WTC11 (cell line): ENCODE data around the gene INVS. TPM values are rescaled to one million over a fixed set of nuclear protein-coding genes. Genes with fewer than 3 reads are reported as not detected.

Experiments used
- ELF4 ChIP-seq: sonication (generic); formaldehyde crosslinking; IDR thresholded peaks from 2 replicates; pipeline ENCODE4 v1.8.1; 2022; ENCODE audit warnings: low read depth, mild to moderate bottlenecking, moderate library complexity, missing genetic modification reagents
- ZNF138 ChIP-seq: sonication (generic); formaldehyde crosslinking; conservative IDR thresholded peaks from 2 replicates; pipeline ENCODE4 v1.8.1; 2022; ENCODE audit warnings: mild to moderate bottlenecking, moderate library complexity, missing genetic modification reagents
- total RNA-seq: library from RNA; stranded (reverse); gene quantifications from 3 replicates; pipeline ENCODE4 v1.2.3, GENCODE V29; 2021
- TF ChIP-seq, protein P1 (sequence below): sonication (generic); formaldehyde crosslinking; IDR thresholded peaks from 2 replicates; pipeline ENCODE4 v1.8.0; 2023; ENCODE audit warnings: missing genetic modification reagents, mild to moderate bottlenecking, borderline replicate concordance

INVS gene
- total RNA-seq, 1 experiment from 2014 or later, result 8.1 TPM

DNA sequence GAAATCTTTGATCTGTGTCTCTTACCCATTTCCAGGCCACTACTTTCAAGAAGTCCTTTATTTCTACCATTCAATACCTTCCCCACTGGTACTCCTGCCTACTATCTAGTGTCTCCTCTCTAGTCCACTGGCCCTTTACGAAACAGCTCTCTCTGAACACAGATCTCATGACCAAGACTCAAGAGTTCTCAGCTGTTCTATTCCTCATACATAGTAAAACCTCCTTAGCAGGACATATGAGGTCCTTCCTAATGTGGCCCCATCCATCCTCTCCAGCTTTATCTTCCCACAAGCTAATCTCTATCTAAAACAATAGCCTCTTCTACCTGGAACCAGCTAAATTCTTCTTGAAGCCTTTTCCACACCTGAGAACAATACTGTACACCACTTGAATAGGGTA lies 251.1 kb downstream of the INVS start (continued):
- TF ChIP-seq, protein P1, sequence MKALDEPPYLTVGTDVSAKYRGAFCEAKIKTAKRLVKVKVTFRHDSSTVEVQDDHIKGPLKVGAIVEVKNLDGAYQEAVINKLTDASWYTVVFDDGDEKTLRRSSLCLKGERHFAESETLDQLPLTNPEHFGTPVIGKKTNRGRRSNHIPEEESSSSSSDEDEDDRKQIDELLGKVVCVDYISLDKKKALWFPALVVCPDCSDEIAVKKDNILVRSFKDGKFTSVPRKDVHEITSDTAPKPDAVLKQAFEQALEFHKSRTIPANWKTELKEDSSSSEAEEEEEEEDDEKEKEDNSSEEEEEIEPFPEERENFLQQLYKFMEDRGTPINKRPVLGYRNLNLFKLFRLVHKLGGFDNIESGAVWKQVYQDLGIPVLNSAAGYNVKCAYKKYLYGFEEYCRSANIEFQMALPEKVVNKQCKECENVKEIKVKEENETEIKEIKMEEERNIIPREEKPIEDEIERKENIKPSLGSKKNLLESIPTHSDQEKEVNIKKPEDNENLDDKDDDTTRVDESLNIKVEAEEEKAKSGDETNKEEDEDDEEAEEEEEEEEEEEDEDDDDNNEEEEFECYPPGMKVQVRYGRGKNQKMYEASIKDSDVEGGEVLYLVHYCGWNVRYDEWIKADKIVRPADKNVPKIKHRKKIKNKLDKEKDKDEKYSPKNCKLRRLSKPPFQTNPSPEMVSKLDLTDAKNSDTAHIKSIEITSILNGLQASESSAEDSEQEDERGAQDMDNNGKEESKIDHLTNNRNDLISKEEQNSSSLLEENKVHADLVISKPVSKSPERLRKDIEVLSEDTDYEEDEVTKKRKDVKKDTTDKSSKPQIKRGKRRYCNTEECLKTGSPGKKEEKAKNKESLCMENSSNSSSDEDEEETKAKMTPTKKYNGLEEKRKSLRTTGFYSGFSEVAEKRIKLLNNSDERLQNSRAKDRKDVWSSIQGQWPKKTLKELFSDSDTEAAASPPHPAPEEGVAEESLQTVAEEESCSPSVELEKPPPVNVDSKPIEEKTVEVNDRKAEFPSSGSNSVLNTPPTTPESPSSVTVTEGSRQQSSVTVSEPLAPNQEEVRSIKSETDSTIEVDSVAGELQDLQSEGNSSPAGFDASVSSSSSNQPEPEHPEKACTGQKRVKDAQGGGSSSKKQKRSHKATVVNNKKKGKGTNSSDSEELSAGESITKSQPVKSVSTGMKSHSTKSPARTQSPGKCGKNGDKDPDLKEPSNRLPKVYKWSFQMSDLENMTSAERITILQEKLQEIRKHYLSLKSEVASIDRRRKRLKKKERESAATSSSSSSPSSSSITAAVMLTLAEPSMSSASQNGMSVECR (CRISPR knock-in tag), result no peak
- no peak for TF ChIP-seq ELF4 (CRISPR knock-in tag)
- TF ChIP-seq ZNF138 (CRISPR knock-in tag), result no peak

Other genes with a start within 250 kb of the INVS start
- 22.1 to 23.8 TPM (median 23.2 TPM) in 3 replicates for gene STX17, start 192.6 kb upstream of the INVS start, total RNA-seq
- gene ERP44, start 243 bp upstream of the INVS start, total RNA-seq, result 13.2 to 14.1 TPM (median 13.7 TPM) in 3 replicates